T-helper 22 cell (primary cell): ENCODE results near the gene ST7.
"Not testable (repeated sequence)": the region's sequence is repeated elsewhere in the genome, so short reads cannot be mapped to it uniquely, and the experiment has no call there.

Source experiments
- DNase-seq: peaks from one replicate; pipeline ENCODE4 v3.0.0-alpha.2; 2020; ENCODE audit warnings: low read depth

Gene ST7, protein sequence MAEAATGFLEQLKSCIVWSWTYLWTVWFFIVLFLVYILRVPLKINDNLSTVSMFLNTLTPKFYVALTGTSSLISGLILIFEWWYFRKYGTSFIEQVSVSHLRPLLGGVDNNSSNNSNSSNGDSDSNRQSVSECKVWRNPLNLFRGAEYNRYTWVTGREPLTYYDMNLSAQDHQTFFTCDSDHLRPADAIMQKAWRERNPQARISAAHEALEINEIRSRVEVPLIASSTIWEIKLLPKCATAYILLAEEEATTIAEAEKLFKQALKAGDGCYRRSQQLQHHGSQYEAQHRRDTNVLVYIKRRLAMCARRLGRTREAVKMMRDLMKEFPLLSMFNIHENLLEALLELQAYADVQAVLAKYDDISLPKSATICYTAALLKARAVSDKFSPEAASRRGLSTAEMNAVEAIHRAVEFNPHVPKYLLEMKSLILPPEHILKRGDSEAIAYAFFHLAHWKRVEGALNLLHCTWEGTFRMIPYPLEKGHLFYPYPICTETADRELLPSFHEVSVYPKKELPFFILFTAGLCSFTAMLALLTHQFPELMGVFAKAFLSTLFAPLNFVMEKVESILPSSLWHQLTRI

DNA sequence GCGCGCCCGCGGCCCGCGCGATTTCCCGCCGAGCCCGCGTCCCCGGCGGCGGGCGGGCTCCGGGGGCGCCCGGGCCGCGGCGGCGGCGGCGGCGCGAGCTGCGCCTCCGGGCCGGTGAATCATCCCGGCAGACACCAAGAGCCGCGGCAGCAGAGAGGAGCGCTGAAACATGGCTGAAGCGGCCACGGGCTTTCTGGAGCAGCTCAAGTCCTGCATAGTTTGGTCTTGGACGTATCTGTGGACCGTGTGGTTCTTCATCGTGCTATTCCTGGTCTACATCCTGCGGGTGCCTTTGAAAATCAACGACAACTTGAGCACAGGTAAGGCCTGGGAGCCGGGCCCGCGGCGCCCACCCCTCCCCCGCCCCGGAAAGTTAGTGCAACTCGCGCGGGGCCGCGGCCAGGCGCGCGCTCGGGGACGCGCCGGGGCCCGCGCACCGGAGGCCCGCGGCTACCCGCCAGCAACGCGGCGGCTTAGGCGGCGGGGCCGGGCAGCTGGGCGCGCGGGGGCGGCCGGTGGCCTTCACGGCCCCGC lies at the start of gene ST7:
Gene ST7 (plus strand): TSS at position 130 of the 534 bp plus-strand sequence. CDS start 40 bp downstream, at position 170.
- peak; percentile 41 for DNase-seq

DNA sequence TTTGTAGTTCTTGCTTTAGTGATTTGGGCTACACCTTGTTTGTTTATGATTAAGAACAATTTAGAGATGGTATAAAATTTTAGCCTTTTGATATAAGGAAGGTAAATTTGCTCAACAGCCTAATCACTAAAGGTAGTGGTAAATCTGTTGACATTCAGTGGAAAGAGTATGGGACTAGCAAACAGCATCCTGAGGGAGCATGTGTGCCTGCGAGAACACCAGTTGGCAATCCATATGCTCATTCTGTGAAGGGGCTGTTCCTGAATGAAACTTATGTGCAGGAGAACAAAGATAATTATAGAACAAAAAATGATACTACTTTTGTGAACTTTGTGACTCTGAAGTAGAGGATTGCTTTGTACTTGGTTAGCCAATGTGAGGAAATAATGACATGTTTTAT lies 46.9 kb upstream of the ST7 start:
- DNase-seq, result no peak

DNA sequence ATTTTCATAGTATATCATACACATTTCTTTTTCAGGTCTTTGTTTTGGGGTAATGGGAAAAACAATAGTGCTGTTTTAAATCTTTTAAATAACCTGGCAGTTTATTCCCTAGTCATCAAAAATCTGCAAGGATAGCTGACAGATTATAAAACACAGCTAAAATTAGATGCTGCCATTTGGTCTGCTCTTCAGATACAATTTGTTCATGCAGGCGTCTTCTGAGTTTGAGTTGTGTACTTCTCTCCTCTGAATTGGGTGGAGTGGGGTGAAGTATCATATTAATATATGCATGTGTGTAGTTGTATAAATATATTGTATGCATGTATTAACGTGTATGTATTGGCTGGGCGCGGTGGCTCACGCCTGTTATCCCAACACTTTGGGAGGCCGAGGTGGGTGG lies 42.9 kb upstream of the ST7 start:
- DNase-seq, result no peak

DNA sequence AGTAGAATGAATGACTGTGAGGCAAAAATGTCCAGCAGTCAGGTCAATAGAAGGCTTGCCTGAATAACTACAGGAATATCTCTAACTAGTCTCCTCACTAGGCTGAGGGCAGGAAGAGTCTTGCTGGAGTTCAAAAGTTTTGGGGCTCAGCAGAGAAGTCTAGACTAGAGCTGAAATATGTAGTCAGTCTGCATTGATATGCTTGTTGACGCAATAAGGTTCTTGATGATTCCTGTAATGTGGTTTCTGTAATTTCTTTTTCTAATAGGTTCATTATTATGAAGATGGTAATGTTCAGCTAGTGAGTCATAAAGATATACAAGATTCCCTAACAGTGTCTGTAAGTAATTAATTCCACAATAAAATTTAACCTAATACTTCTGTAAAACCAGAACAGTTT lies 41.5 kb upstream of the ST7 start:
- DNase-seq, result no peak

DNA sequence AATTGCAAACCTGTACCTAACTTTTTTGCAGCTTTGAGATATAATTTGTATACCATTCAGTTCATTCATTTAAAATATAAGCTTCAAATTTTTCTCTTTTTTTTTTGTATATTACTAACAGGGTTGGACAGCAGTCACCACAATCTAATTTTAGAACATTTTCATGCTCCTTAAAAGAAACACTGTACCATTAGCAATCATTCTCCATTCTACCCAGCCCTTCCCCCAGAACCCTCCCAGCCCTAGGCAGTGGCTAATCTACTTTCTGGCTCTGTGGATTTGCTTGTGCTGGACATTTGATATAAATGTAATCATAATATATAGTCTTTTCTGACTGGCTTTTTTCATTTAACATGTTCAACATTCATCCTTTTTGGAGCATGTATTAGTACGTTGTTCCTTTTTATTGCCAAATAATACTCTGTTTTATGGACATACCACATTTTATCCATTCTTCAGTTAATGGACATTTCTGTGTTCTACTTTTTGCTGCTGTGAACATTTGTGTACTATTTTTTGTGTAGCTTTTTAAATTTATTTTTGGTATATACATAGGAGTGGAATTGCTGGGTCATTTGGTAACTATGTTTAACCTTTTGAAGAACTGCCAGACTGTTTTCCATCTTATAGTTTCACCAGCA lies 40.9 kb upstream of the ST7 start:
- DNase-seq, result no peak

DNA sequence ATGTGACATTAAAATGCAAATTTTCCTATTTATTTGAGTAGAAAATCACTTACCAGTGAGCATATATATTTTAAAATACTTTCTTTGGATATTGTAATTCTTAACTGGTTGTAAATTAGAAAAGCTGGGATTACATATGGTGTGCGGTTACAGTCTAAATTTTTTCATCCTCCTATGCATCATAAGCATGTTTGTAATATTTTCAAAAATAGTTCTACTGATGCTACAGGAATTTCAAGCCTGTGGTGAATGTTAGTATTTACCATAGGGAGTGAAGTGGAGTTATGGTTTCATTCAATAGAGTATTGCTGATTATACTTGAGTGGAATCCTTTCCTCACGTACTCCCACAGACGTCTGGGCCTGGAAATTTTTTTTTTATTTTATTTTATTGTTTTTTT lies 34.6 kb upstream of the ST7 start:
- DNase-seq, result no peak

DNA sequence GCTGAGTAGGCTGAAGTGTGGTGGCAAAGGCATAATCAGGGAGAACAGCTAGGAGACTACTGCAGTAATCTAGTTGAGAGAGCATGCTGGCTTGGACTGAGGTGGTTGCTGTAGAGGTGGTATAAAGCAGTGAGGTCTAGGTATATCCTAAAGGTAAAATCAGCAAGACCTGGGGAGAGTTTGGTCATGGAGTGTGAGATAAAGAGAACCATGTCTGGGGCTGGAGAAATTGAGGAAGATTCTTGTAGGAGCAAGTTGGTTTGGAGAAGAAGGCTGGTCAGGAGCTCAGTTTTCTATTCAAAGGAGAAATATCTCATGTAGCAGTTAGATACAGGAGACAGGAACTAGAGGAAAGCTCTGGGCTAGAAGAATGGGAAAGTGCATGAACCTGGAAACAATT lies 32.9 kb upstream of the ST7 start:
- DNase-seq, result no peak

DNA sequence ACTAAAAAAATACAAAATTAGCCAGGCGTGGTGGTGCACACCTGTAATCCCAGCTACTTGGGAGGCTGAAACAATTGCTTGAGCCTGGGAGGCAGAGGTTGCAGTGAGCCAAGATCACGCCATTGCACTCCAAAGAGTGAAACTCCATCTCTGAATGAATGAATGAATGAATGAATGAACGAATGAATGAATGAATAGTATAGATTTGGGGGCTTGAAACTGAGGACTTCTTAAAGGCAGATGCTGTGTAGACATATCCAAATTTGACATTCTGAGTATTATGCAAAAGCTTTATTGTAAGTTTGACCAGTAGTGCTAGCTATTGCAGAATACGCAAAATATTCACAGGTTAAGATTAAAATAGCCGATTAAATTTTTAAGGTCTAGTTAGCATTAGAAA lies 30.8 kb upstream of the ST7 start:
- no peak for DNase-seq

DNA sequence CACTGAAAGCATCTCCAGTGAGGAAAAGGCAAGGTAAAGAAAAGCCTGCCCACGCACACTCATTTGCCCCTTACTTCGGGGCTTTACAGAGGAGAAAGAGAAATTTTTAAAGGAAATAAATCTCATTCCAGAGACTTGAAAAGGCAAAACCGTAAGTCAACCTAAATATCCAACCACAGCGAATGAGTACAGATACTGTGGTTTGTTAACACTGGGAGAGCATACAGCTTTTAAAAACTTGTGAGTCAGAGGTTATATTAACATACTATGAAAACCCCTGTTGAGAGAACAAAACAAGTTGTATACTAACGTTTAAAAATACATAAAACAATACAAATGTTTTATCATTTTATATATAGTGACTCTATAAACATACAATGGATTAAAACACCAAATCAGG lies 28.6 kb upstream of the ST7 start:
- no peak for DNase-seq

DNA sequence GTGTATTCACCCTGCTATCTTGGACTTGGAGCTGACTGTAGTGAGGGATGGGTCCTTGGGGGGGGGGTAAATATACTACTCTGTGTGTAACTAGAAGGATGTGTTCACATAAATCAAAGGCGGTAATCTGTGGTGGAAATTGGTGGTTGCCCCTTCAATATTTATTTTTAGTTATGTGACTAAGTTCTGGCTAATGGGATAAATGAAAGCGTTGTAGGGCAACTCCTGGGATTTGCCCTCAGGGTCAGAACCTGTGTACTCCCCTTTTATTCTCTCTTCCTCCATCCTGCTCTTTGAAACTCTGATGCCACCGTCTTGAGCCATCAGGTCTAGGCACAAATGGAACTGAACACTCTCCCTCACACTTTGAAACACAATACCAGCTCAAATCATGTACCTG lies 24.3 kb upstream of the ST7 start:
- no peak for DNase-seq

DNA sequence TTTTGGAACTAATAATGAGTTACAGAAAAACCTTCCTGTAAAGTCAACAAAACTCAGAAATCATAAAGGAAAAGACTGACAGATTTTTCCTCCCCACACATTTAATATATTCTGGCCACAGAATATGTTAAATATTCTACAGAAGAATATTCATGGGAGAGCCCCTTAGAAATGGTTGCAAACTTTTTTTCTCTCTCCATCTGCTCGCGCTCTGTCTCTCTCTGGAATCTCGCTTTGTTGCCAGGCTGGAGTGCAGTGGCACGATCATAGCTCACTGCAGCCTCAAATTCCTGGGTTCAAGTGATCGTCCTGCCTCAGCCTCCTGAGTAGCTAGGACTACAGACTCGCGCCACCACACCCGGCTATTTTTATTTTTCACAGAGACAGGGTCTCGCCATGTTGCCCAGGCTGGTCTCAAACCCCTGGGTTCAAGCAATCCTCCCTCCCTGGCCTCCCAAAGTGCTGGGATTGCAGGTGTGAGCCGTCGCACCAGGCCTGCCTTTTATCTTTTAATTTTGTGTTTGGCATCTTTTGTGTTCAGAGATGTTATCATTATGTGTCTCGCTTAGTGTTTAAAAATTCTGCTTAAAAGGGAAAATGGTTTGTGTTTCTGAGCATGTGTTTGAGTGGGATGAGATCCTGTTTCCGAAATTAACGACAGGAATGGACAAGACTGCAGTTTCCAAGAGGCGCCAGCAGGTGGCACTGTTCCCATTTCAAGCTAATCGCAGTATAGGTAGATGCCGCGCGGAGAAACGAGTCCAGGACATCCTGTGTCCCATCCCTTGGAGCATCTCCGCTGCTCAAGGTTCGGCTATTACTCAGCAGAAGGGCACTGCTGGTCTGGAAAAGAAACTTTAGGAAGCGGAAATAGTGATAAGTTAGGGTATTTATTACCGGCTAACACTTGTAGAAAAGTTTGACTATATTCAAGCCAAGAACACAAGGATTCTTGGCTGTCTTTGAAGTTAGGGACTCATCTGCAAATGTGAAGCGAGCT lies 23.1 kb upstream of the ST7 start:
- DNase-seq, result peak; percentile 38

DNA sequence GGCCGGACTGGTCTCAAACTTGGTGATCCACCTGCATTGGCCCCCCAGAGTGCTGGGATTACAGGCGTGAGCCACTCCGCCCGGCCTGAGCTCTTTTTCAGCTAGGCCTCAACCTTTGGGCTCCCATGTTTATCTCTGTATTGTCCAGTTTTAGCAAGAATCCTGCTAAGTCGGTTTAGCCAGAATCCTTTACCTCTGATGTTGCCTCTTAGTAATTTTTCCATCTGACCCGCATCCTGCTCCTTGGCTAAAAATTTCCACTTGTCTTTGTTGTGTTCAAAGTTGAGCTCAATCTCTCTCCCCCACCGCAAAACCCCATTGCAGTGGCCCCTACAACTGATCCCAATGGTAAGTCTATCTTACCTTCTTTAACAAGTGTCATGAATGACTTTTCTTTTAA lies 20.7 kb upstream of the ST7 start:
- no peak for DNase-seq

DNA sequence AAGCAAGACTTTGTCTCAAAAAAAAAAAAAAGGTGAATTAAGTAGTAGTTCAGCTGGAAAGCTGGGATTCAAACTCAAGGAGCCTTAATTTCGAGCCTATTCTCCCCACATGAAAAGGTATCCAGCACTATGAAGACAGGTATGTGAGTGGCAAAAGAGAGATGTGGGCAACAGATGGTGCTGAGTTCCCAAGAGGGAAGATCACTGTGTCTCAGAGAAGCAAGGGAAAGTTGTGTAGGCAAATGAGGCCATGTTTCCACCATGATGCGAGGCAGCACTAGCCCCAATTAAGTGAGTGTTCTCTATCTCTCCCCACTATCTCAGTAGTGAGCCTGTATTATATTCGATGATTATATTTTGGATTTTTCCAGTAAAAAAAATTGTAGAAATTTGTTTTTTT lies 19.8 kb upstream of the ST7 start:
- DNase-seq, result no peak

DNA sequence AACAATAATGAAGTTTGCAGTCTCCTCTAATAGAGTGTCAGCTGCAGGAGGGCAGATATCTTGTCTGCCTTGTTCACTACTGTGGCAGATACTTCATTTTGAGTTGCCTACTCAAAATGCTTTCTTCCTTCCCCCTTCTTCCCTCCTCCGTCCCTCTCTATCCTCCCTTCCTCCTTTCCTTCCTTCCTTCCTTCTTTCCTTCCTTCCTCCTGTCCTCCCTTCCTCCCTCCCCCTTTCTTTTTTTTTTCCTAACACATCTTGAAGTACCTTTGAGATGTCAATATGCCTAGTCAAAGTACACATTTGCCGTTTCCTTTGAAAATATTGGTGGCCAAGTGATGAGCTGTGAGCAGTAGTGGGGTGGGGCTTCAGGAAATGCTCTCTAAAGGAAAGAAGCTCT lies 18.7 kb upstream of the ST7 start:
- no peak for DNase-seq

DNA sequence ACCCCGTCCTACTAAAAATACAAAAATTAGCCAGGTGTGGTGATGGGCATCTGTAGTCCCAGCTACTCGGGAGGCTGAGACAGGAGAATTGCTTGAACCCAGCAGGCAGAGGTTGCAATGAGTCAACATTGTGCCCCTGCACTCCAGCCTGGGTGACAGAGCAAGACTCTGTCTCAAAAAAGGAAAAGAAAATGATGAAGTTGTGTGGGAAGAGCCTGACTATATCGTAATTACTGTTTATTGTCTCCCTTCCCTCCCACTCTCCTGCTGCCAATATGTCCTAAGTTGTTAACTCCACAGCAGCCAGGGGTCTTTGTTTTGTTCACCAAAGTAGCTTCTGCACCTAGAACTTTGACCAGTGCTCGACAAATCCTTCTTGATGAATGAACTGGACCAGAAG lies 16.5 kb upstream of the ST7 start:
- not testable (repeated sequence) for DNase-seq

DNA sequence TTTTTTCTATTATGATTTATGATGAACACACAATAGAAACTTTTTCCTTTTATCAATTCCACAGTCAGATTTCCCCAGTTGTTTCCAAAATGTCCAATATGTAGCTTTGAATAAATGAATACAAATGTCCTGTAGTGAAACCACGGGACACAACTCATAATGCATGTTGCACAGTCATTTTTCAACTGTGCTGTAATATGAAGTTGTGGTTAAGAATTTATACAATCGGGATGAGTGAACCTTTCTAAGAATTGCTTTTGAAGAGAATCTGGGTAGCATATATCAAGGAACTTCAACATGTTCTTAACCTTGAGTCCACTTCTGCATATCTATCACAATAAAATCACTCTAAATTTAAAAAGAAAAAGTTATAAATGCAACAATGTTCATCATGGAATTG lies 14.6 kb upstream of the ST7 start:
- no peak for DNase-seq

DNA sequence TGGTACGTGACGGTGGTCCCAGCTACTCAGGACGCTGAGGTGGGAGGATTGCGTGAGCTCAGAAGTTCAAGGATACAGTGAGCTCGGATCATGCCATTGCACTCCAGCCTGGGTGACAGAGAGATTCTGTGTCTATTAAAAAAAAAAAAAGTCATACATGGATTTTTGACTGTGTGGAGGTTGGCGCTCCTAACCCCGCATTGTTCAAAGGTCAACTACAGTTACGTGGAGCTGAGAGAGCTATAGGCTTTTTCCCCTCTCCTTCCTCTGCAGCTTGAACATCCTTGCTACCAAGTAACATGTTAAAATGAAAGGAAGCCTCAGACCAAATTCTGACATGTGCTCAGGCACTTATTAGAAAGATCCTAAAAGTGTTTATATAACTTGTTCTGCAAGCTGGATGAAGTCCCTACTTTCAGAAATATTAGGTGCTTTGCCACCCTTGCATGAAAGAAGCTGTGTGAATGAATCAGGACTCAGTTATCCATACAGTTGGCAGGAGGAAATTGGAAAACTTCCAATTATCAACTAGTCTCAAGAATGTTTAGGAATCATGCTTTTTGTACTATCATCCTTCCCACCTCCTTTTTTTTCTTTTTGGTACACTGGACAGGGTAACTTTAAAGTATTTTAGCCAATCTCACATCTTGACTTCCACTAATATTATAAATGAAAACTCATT lies 12.5 kb upstream of the ST7 start:
- DNase-seq, result no peak

DNA sequence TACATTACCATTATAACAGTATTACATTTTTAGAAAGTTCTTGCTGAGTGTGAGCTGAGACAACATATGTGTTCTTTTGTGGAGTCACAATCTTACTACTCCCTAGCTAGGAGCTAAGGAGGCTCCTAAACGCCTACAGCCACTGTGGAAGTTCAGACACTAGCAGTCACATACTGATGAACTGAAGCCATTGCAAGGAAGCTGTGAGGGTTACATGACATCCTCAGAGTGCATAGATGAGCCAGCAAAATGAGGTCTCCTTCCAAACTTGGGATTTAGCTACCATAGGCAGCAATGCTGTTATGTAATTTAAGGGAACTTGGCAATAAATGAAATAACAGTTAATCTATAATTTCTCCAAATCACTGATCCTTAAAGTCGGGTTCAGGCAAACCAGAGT lies 10.8 kb upstream of the ST7 start:
- no peak for DNase-seq

DNA sequence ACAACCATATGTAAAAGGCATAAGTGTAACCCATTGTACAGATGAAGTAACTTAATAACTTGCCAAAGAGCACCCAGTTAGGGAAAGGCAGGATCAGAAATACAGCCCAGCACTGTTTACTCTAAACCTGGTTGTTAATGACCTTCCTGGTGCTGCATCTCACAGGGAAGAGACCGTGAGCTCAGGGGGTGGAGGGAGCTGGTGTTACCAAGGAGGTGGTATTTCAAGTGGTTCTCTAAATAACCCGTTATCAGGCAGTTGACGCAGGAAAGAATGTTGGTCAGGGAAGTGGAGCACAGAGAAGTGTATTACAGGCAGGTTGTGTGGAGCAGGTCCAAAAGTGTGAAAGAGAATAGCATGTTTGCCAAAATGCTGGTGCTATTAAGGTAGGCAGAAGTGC lies 4.4 kb upstream of the ST7 start:
- DNase-seq, result no peak

DNA sequence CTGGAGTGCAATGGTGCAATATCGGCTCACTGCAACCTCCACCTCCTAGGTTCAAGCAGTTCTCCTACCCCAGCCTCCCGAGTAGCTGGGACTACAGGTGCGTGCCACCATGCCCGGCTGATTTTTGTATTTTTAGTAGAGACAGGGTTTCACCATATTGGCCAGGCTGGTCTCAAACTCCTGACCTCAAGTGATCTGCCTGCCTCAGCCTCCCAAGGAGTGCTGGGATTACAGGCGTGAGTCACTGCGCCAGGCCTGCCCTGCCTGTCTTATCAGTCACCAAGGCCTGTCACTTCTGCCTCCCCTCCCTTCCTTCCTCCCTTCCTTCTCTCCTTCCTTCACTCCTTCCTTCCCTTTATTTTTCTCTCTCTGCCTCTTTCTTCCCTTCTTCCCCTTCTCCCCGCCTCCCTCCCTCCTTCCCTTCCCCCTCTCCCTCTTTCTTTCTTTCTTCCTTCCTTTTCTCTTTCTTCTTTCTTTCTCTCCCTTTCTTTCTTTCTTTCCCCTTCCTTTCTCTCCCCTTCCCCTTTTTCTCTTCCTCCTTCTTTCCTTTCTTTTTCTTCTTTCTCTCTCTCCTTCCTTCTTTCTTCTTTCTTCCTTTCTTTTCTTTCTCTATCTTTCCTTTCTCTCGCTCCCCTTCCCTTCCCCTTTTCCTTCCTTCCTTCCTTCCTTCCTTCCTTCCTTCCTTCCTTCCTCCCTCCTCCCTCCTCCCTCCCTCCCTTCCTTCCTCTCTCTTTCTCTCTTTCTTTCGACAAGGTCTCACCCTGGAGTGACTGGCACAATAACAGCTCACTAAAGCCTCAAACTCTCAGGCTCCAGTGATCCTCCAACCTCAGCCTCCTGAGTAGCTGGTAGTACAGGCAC lies 3.1 kb upstream of the ST7 start:
- no peak for DNase-seq
